Left lung (tissue), 10 donors: ENCODE measurements around the gene WNK1. TPM values are rescaled to one million over a fixed set of nuclear protein-coding genes. Genes with fewer than 3 reads are reported as not detected.
A peak's percentile ranks its signal among the peaks of the same experiment; 100 is the strongest.
"Not testable (repeated sequence)": the region's sequence is repeated elsewhere in the genome, so short reads cannot be mapped to it uniquely, and the experiment has no call there.

Experiments used
- ATAC-seq: fragments of 200-7000 bp; cut with Tn5 transposase; one replicate; pipeline ENCODE4 v1.9.1; 2020; ENCODE audit warnings: moderate library complexity
- DNase-seq, 4 donors: peaks; one replicate each; pipeline ENCODE4 v3.0.0-alpha.2; 2013 to 2020
- H3K27ac ChIP-seq, 2 donors: fragments of 200-600 bp; sonication (generic) in 1 of 2; one replicate each; pipeline versions ENCODE4 v1.5.0 to v1.8.0; 2020 to 2021
- H3K27me3 ChIP-seq, 2 donors: fragments of 200-600 bp; sonication (generic) in 1 of 2; one replicate each; pipeline versions ENCODE4 v1.5.0 to v1.8.0; 2020 to 2021
- H3K36me3 ChIP-seq, 2 donors: fragments of 200-600 bp; sonication (generic) in 1 of 2; one replicate each; pipeline versions ENCODE4 v1.5.0 to v1.8.0; 2020 to 2021
- H3K4me1 ChIP-seq, 2 donors: fragments of 200-600 bp; one replicate each; pipeline ENCODE4 v1.8.0; 2021
- H3K4me3 ChIP-seq, 2 donors: fragments of 200-600 bp; sonication (generic) in 1 of 2; one replicate each; pipeline versions ENCODE4 v1.5.0 to v1.8.0; 2020 to 2021; ENCODE audit warnings: mild to moderate bottlenecking in 1 of 2
- H3K9me3 ChIP-seq, 2 donors: fragments of 200-600 bp; sonication (generic) in 1 of 2; one replicate each; pipeline versions ENCODE4 v1.5.0 to v1.8.0; 2020 to 2021
- intact Hi-C, 2 donors: fragments of 100-400 bp; cut with DNase I; formaldehyde crosslinking; loops; one replicate each; pipeline versions ENCODE4 v1.11.2 to v1.14.2; 2022
- polyA plus RNA-seq, 6 donors: library from polyadenylated mRNA; unstranded; fragments of 120-200 nt; gene quantifications; one replicate each; pipeline ENCODE4 v1.2.1, GENCODE V29; 2013; ENCODE audit not compliant: insufficient read length in 6 of 6
- total RNA-seq, 2 donors: library from RNA; stranded (reverse); fragmentation: NEBNext Ultra II Directional; extraction: Animal tissue kit (Norgen Biotek cat#: 25700); gene quantifications; one replicate each; pipeline ENCODE4 v1.2.1, GENCODE V29; 2021
- TF ChIP-seq, protein P1 (sequence below), 2 donors: fragments of 200-600 bp; sonication (generic) in 1 of 2; IDR thresholded peaks; one replicate each; pipeline versions ENCODE4 v1.5.0 to v1.8.0; 2021; ENCODE audit warnings: antibody characterized with exemption in 2 of 2
- donor health status: DM: no; HTN: yes; CAD: no.
- donor health status: DM: no; HTN: no; CAD: no.

Gene WNK1
- total and polyA plus RNA-seq, 8 donors: 94.4 to 245 (median 111) TPM

GRCh38 chr12:922285-922684 is 169.9 kb downstream of the WNK1 start:
- intact Hi-C loops: no loop called here
- TF ChIP-seq, protein P1, sequence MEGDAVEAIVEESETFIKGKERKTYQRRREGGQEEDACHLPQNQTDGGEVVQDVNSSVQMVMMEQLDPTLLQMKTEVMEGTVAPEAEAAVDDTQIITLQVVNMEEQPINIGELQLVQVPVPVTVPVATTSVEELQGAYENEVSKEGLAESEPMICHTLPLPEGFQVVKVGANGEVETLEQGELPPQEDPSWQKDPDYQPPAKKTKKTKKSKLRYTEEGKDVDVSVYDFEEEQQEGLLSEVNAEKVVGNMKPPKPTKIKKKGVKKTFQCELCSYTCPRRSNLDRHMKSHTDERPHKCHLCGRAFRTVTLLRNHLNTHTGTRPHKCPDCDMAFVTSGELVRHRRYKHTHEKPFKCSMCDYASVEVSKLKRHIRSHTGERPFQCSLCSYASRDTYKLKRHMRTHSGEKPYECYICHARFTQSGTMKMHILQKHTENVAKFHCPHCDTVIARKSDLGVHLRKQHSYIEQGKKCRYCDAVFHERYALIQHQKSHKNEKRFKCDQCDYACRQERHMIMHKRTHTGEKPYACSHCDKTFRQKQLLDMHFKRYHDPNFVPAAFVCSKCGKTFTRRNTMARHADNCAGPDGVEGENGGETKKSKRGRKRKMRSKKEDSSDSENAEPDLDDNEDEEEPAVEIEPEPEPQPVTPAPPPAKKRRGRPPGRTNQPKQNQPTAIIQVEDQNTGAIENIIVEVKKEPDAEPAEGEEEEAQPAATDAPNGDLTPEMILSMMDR (IDR thresholded peaks at IDR 0.05): no peak
- Histone ChIP-seq H3K4me1 (no peaks in the 10 kb centered on the region), H3K4me3 (no peak overlapping the region), H3K36me3 (peaks cover 0 to 93% of the 10 kb centered on the region in 2 donors), H3K9me3 (no peaks in the 10 kb centered on the region), H3K27me3 (no peaks in the 10 kb centered on the region), H3K27ac (no peak overlapping the region)
- ATAC-seq (no peak), DNase-seq (no peak)

GRCh38 chr12:926641-927040 is 174.3 kb downstream of the WNK1 start:
- intact Hi-C loops: no loop called here

DNA sequence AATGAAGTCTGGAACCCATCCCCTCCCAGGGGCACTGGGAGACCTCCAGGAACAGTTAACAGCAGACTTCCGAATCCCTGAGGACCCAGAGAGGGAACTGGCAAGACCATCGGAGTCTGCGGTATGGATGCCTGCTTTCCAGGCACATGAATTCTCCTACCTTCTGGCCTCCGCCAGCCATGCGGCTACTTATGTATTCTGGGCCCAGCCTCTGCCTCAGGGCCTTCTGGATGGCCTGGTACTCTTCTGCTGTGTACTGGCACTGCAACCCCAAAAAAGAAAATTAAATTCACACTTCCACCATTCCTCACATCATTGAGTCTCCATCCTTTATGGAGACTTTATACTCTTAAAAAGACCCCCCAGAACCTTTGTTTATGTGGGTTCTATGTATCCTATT is 178.7 kb downstream of the WNK1 start:
- Histone ChIP-seq H3K27me3 (no peaks in the 10 kb centered on the region), H3K4me1 (no peaks in the 10 kb centered on the region), H3K9me3 (no peaks in the 10 kb centered on the region), H3K4me3 (no peak overlapping the region), H3K36me3 (peaks cover 0 to 66% of the 10 kb centered on the region in 2 donors), H3K27ac (no peak overlapping the region)
- ATAC-seq: no peak
- DNase-seq: no peak
- intact Hi-C loops: no loop called here
- TF ChIP-seq, protein P1 (IDR thresholded peaks at IDR 0.05): no peak

More at GRCh38 chr12:926641-927040, 174.3 kb downstream of the WNK1 start:
- ATAC-seq (no peak), DNase-seq (no peak)
- Histone ChIP-seq H3K36me3 (peaks cover 0 to 93% of the 10 kb centered on the region in 2 donors), H3K27me3 (no peaks in the 10 kb centered on the region), H3K9me3 (no peaks in the 10 kb centered on the region), H3K27ac (no peak overlapping the region), H3K4me3 (no peak overlapping the region), H3K4me1 (no peaks in the 10 kb centered on the region)
- TF ChIP-seq, protein P1 (IDR thresholded peaks at IDR 0.05): no peak

GRCh38 chr12:931591-931990 is 179.2 kb downstream of the WNK1 start:
- TF ChIP-seq, protein P1 (IDR thresholded peaks at IDR 0.05): no peak
- Histone ChIP-seq H3K27me3 (no peaks in the 10 kb centered on the region), H3K36me3 (peaks cover 0 to 61% of the 10 kb centered on the region in 2 donors), H3K4me3 (no peak overlapping the region), H3K9me3 (no peaks in the 10 kb centered on the region), H3K27ac (peak overlapping the region in 1 of 2 donors; percentile 5), H3K4me1 (no peaks in the 10 kb centered on the region)
- DNase-seq (no peak), ATAC-seq (no peak)
- intact Hi-C loops: no loop called here

- H3K4me1 ChIP-seq, intact Hi-C loops, H3K9me3 ChIP-seq, H3K27ac ChIP-seq, DNase-seq, H3K27me3 ChIP-seq, ATAC-seq, H3K4me3 ChIP-seq: not testable (repeated sequence)
- H3K36me3 ChIP-seq: peaks cover 0 to 33% of the 10 kb centered on the region in 2 donors
These were observed 183.5 kb downstream of the WNK1 start for GRCh38 chr12:935891-936290.
